B cell (primary cell): ENCODE data around the gene NOL4L.

ENCODE experiments used
- EZH2 ChIP-seq: IDR thresholded peaks from 2 replicates; pipeline ENCODE4 v1.6.1; 2012; ENCODE audit warnings: borderline replicate concordance, low read depth, mild to moderate bottlenecking, moderate library complexity, low read length; ENCODE audit not compliant: insufficient read depth, poor library complexity, severe bottlenecking
- TF ChIP-seq, protein P1 (sequence below): fragments of 200-600 bp; IDR thresholded peaks from one replicate; pipeline ENCODE4 v1.8.0; 2022; ENCODE audit warnings: antibody characterized with exemption, mild to moderate bottlenecking

DNA sequence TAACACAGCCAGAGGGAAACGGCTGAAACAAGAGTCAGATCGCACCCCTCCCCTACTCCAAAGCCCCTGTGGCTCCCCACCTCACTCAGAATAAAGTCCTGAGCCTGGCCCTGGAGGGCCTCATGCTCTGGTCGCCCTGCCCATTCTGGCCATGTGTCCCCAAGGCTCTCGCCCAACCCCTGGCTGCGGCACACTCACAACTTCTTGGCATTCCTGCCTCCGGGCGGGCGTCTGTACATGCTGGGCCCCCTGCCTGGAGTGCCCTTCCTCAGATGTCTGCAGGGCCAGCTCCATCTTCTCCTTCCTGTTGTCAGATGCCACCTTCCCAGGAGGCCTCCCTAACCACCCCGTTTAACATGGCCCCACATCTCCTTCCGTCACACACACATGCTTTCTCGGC is 17.1 kb upstream of the NOL4L start:
- TF ChIP-seq, protein P1, sequence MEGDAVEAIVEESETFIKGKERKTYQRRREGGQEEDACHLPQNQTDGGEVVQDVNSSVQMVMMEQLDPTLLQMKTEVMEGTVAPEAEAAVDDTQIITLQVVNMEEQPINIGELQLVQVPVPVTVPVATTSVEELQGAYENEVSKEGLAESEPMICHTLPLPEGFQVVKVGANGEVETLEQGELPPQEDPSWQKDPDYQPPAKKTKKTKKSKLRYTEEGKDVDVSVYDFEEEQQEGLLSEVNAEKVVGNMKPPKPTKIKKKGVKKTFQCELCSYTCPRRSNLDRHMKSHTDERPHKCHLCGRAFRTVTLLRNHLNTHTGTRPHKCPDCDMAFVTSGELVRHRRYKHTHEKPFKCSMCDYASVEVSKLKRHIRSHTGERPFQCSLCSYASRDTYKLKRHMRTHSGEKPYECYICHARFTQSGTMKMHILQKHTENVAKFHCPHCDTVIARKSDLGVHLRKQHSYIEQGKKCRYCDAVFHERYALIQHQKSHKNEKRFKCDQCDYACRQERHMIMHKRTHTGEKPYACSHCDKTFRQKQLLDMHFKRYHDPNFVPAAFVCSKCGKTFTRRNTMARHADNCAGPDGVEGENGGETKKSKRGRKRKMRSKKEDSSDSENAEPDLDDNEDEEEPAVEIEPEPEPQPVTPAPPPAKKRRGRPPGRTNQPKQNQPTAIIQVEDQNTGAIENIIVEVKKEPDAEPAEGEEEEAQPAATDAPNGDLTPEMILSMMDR = no peak
- no peak for TF ChIP-seq EZH2
